ENCODE data around the gene PNPLA6.
"Not testable (repeated sequence)": the region's sequence is repeated elsewhere in the genome, so short reads cannot be mapped to it uniquely, and the experiment has no call there.

Gene PNPLA6

GRCh38 chr19:7556696-7557315 is 21.3 kb downstream of the PNPLA6 start:
- DNase-seq = no peak

GRCh38 chr19:7558667-7559066 is 23.1 kb downstream of the PNPLA6 start:
- no peak for DNase-seq

GRCh38 chr19:7559102-7559501 is 23.6 kb downstream of the PNPLA6 start:
- no peak for DNase-seq

GRCh38 chr19:7560255-7560654 is 24.7 kb downstream of the PNPLA6 start:
- DNase-seq = no peak

GRCh38 chr19:7561325-7561724 is 25.8 kb downstream of the PNPLA6 start:
- DNase-seq = no peak

GRCh38 chr19:7562646-7563393 is 27.3 kb downstream of the PNPLA6 start:
- no peak for DNase-seq

GRCh38 chr19:7564866-7565265 is 29.3 kb downstream of the PNPLA6 start:
- DNase-seq = no peak

- DNase-seq = no peak
Measured at GRCh38 chr19:7565332-7565731, 29.8 kb downstream of the PNPLA6 start.

GRCh38 chr19:7570761-7571160 is 35.2 kb downstream of the PNPLA6 start:
- no peak for DNase-seq

- DNase-seq = no peak
Measured at GRCh38 chr19:7575434-7576040, 40.0 kb downstream of the PNPLA6 start.

- DNase-seq = not testable (repeated sequence)
Measured at GRCh38 chr19:7577422-7577821, 41.9 kb downstream of the PNPLA6 start.

- DNase-seq = no peak
Measured at GRCh38 chr19:7578127-7578526, 42.6 kb downstream of the PNPLA6 start.

GRCh38 chr19:7579182-7579581 is 43.7 kb downstream of the PNPLA6 start:
- no peak for DNase-seq

- DNase-seq = no peak
Measured at GRCh38 chr19:7582446-7582845, 46.9 kb downstream of the PNPLA6 start.

- DNase-seq = no peak
Measured at GRCh38 chr19:7589822-7590221, 54.3 kb downstream of the PNPLA6 start.

GRCh38 chr19:7590256-7590655 is 54.7 kb downstream of the PNPLA6 start:
- DNase-seq = no peak

GRCh38 chr19:7595466-7596133 is 60.1 kb downstream of the PNPLA6 start, which contains the start of gene CAMSAP3:
Gene CAMSAP3 (plus strand): TSS chr19:7595863. CDS start chr19:7596003, 140 bp downstream.
- DNase-seq = no peak

- DNase-seq = no peak
Measured at GRCh38 chr19:7596211-7596937, 60.9 kb downstream of the PNPLA6 start.

GRCh38 chr19:7597689-7598088 is 62.2 kb downstream of the PNPLA6 start:
- DNase-seq = no peak

GRCh38 chr19:7598180-7598579 is 62.7 kb downstream of the PNPLA6 start:
- DNase-seq = no peak

GRCh38 chr19:7600721-7601120 is 65.2 kb downstream of the PNPLA6 start:
- DNase-seq = no peak

- DNase-seq = no peak
Measured at GRCh38 chr19:7602240-7602934, 66.9 kb downstream of the PNPLA6 start.
